Measurements from ENCODE around the gene MUC20.

The MUC20 gene

GRCh38 chr3:195697582-195698324 is 23.0 kb upstream of the MUC20 start:
- H3K4me3 ChIP-seq (ENCODE audit: low read depth, low read length) = peak overlapping the region; percentile 5
- H3K9ac ChIP-seq (ENCODE audit: low read depth, low read length) = no peak overlapping the region
- H3K27me3 ChIP-seq (ENCODE audit: control insufficient read depth, insufficient read depth, low read length) = no peaks in the 10 kb centered on the region
- no peaks in the 10 kb centered on the region for H3K9me3 ChIP-seq (ENCODE audit: control insufficient read depth, insufficient read depth, low read length)
- H3K36me3 ChIP-seq (ENCODE audit: control insufficient read depth, insufficient read depth, low read length) = peaks cover 5% of the 10 kb centered on the region
- H3K4me1 ChIP-seq (ENCODE audit: control insufficient read depth, insufficient read depth, low read length) = peaks cover 19% of the 10 kb centered on the region

- H3K27me3 ChIP-seq (ENCODE audit: control insufficient read depth, insufficient read depth, low read length) = no peaks in the 10 kb centered on the region
- H3K9me3 ChIP-seq (ENCODE audit: control insufficient read depth, insufficient read depth, low read length) = no peaks in the 10 kb centered on the region
- no peak overlapping the region for H3K9ac ChIP-seq (ENCODE audit: low read depth, low read length)
- H3K36me3 ChIP-seq (ENCODE audit: control insufficient read depth, insufficient read depth, low read length) = peaks cover 5% of the 10 kb centered on the region
- no peak overlapping the region for H3K4me3 ChIP-seq (ENCODE audit: low read depth, low read length)
- peaks cover 19% of the 10 kb centered on the region for H3K4me1 ChIP-seq (ENCODE audit: control insufficient read depth, insufficient read depth, low read length)
Observed at GRCh38 chr3:195698325-195698646, 22.5 kb upstream of the MUC20 start.

- no peak overlapping the region for H3K4me3 ChIP-seq (ENCODE audit: low read depth, low read length)
- H3K36me3 ChIP-seq (ENCODE audit: control insufficient read depth, insufficient read depth, low read length) = peaks cover 5% of the 10 kb centered on the region
- H3K9ac ChIP-seq (ENCODE audit: low read depth, low read length) = no peak overlapping the region
- H3K9me3 ChIP-seq (ENCODE audit: control insufficient read depth, insufficient read depth, low read length) = no peaks in the 10 kb centered on the region
- H3K27me3 ChIP-seq (ENCODE audit: control insufficient read depth, insufficient read depth, low read length) = no peaks in the 10 kb centered on the region
- peaks cover 19% of the 10 kb centered on the region for H3K4me1 ChIP-seq (ENCODE audit: control insufficient read depth, insufficient read depth, low read length)
Observed at GRCh38 chr3:195698647-195699387, 22.0 kb upstream of the MUC20 start.

GRCh38 chr3:195699388-195699771 is 21.4 kb upstream of the MUC20 start:
- Histone ChIP-seq H3K4me3 (ENCODE audit: low read depth, low read length) (no peak overlapping the region), H3K27me3 (ENCODE audit: control insufficient read depth, insufficient read depth, low read length) (no peaks in the 10 kb centered on the region), H3K9me3 (ENCODE audit: control insufficient read depth, insufficient read depth, low read length) (no peaks in the 10 kb centered on the region), H3K36me3 (ENCODE audit: control insufficient read depth, insufficient read depth, low read length) (peaks cover under 1% of the 10 kb centered on the region), H3K4me1 (ENCODE audit: control insufficient read depth, insufficient read depth, low read length) (peaks cover 19% of the 10 kb centered on the region), H3K9ac (ENCODE audit: low read depth, low read length) (no peak overlapping the region)

GRCh38 chr3:195699860-195700259 is 20.9 kb upstream of the MUC20 start:
- H3K9ac ChIP-seq (ENCODE audit: low read depth, low read length) = no peak overlapping the region
- H3K36me3 ChIP-seq (ENCODE audit: control insufficient read depth, insufficient read depth, low read length) = no peaks in the 10 kb centered on the region
- H3K9me3 ChIP-seq (ENCODE audit: control insufficient read depth, insufficient read depth, low read length) = no peaks in the 10 kb centered on the region

GRCh38 chr3:195700319-195700718 is 20.5 kb upstream of the MUC20 start:
- no peaks in the 10 kb centered on the region for H3K36me3 ChIP-seq (ENCODE audit: control insufficient read depth, insufficient read depth, low read length)
- H3K9ac ChIP-seq (ENCODE audit: low read depth, low read length) = no peak overlapping the region
- H3K4me1 ChIP-seq (ENCODE audit: control insufficient read depth, insufficient read depth, low read length) = peaks cover 27% of the 10 kb centered on the region
- H3K27me3 ChIP-seq (ENCODE audit: control insufficient read depth, insufficient read depth, low read length) = no peaks in the 10 kb centered on the region
- no peaks in the 10 kb centered on the region for H3K9me3 ChIP-seq (ENCODE audit: control insufficient read depth, insufficient read depth, low read length)
- no peak overlapping the region for H3K4me3 ChIP-seq (ENCODE audit: low read depth, low read length)

More at GRCh38 chr3:195699860-195700259, 20.9 kb upstream of the MUC20 start:
- Histone ChIP-seq H3K27me3 (ENCODE audit: control insufficient read depth, insufficient read depth, low read length) (no peaks in the 10 kb centered on the region), H3K4me3 (ENCODE audit: low read depth, low read length) (no peak overlapping the region), H3K4me1 (ENCODE audit: control insufficient read depth, insufficient read depth, low read length) (peaks cover 22% of the 10 kb centered on the region)

- no peaks in the 10 kb centered on the region for H3K9me3 ChIP-seq (ENCODE audit: control insufficient read depth, insufficient read depth, low read length)
- no peaks in the 10 kb centered on the region for H3K27me3 ChIP-seq (ENCODE audit: control insufficient read depth, insufficient read depth, low read length)
- H3K9ac ChIP-seq (ENCODE audit: low read depth, low read length) = no peak overlapping the region
- H3K4me3 ChIP-seq (ENCODE audit: low read depth, low read length) = no peak overlapping the region
- H3K36me3 ChIP-seq (ENCODE audit: control insufficient read depth, insufficient read depth, low read length) = no peaks in the 10 kb centered on the region
- H3K4me1 ChIP-seq (ENCODE audit: control insufficient read depth, insufficient read depth, low read length) = peaks cover 34% of the 10 kb centered on the region
Observed at GRCh38 chr3:195701042-195701915, 19.5 kb upstream of the MUC20 start.

GRCh38 chr3:195703776-195704175 is 17.0 kb upstream of the MUC20 start:
- H3K27me3 ChIP-seq (ENCODE audit: control insufficient read depth, insufficient read depth, low read length) = peaks cover 6% of the 10 kb centered on the region
- peaks cover 17% of the 10 kb centered on the region for H3K4me1 ChIP-seq (ENCODE audit: control insufficient read depth, insufficient read depth, low read length)
- no peak overlapping the region for H3K9ac ChIP-seq (ENCODE audit: low read depth, low read length)
- no peaks in the 10 kb centered on the region for H3K36me3 ChIP-seq (ENCODE audit: control insufficient read depth, insufficient read depth, low read length)
- H3K9me3 ChIP-seq (ENCODE audit: control insufficient read depth, insufficient read depth, low read length) = no peaks in the 10 kb centered on the region
- H3K4me3 ChIP-seq (ENCODE audit: low read depth, low read length) = no peak overlapping the region

GRCh38 chr3:195704433-195704999 is 16.3 kb upstream of the MUC20 start:
- H3K9ac ChIP-seq (ENCODE audit: low read depth, low read length) = no peak overlapping the region
- H3K36me3 ChIP-seq (ENCODE audit: control insufficient read depth, insufficient read depth, low read length) = no peaks in the 10 kb centered on the region
- H3K4me1 ChIP-seq (ENCODE audit: control insufficient read depth, insufficient read depth, low read length) = peaks cover 15% of the 10 kb centered on the region
- H3K4me3 ChIP-seq (ENCODE audit: low read depth, low read length) = no peak overlapping the region
- peaks cover 6% of the 10 kb centered on the region for H3K27me3 ChIP-seq (ENCODE audit: control insufficient read depth, insufficient read depth, low read length)
- H3K9me3 ChIP-seq (ENCODE audit: control insufficient read depth, insufficient read depth, low read length) = no peaks in the 10 kb centered on the region

GRCh38 chr3:195705081-195705991 is 15.4 kb upstream of the MUC20 start:
- Histone ChIP-seq H3K4me1 (ENCODE audit: control insufficient read depth, insufficient read depth, low read length) (peaks cover 15% of the 10 kb centered on the region), H3K9ac (ENCODE audit: low read depth, low read length) (no peak overlapping the region), H3K4me3 (ENCODE audit: low read depth, low read length) (no peak overlapping the region), H3K36me3 (ENCODE audit: control insufficient read depth, insufficient read depth, low read length) (no peaks in the 10 kb centered on the region), H3K9me3 (ENCODE audit: control insufficient read depth, insufficient read depth, low read length) (no peaks in the 10 kb centered on the region), H3K27me3 (ENCODE audit: control insufficient read depth, insufficient read depth, low read length) (peaks cover 6% of the 10 kb centered on the region)

GRCh38 chr3:195708061-195708460 is 12.7 kb upstream of the MUC20 start:
- Histone ChIP-seq H3K27me3 (ENCODE audit: control insufficient read depth, insufficient read depth, low read length) (peaks cover 6% of the 10 kb centered on the region), H3K36me3 (ENCODE audit: control insufficient read depth, insufficient read depth, low read length) (no peaks in the 10 kb centered on the region), H3K9me3 (ENCODE audit: control insufficient read depth, insufficient read depth, low read length) (no peaks in the 10 kb centered on the region), H3K4me1 (ENCODE audit: control insufficient read depth, insufficient read depth, low read length) (peaks cover 15% of the 10 kb centered on the region), H3K4me3 (ENCODE audit: low read depth, low read length) (no peak overlapping the region), H3K9ac (ENCODE audit: low read depth, low read length) (no peak overlapping the region)

Data from iPS-15b (cell line).